Parathyroid adenoma (tissue), 2 donors: ENCODE data around the gene MGAT4B.

ENCODE experiments used
- H2AFZ ChIP-seq: fragments of 300-600 bp; sonication (generic); one replicate; pipeline ENCODE4 v1.7.0; 2017; ENCODE audit warnings: antibody characterized with exemption, mild to moderate bottlenecking
- H3K27ac ChIP-seq: fragments of 300-600 bp; sonication (generic); one replicate; pipeline ENCODE4 v1.7.0; 2017
- H3K27me3 ChIP-seq: fragments of 300-600 bp; sonication (generic); one replicate; pipeline ENCODE4 v1.7.0; 2017; ENCODE audit warnings: low read length; ENCODE audit not compliant: control insufficient read depth, insufficient read depth
- H3K36me3 ChIP-seq: fragments of 300-600 bp; sonication (generic); one replicate; pipeline ENCODE4 v1.7.0; 2017; ENCODE audit warnings: low read length; ENCODE audit not compliant: control insufficient read depth, insufficient read depth
- H3K4me1 ChIP-seq: fragments of 300-600 bp; sonication (generic); one replicate; pipeline ENCODE4 v1.7.0; 2017; ENCODE audit warnings: control low read depth
- H3K4me2 ChIP-seq: fragments of 300-600 bp; sonication (generic); one replicate; pipeline ENCODE4 v1.7.0; 2017; ENCODE audit warnings: low read length
- H3K4me3 ChIP-seq: fragments of 300-600 bp; sonication (generic); one replicate; pipeline ENCODE4 v1.7.0; 2017; ENCODE audit warnings: low read depth, low read length
- H3K79me2 ChIP-seq: fragments of 300-600 bp; sonication (generic); one replicate; pipeline ENCODE4 v1.7.0; 2017; ENCODE audit warnings: control low read depth
- H3K9ac ChIP-seq: fragments of 300-600 bp; sonication (generic); one replicate; pipeline ENCODE4 v1.7.0; 2017; ENCODE audit warnings: mild to moderate bottlenecking
- H3K9me3 ChIP-seq: fragments of 300-600 bp; sonication (generic); one replicate; pipeline ENCODE4 v1.7.0; 2017; ENCODE audit warnings: low read length; ENCODE audit not compliant: control insufficient read depth
- CTCF ChIP-seq: fragments of 300-600 bp; sonication (generic); IDR thresholded peaks from one replicate; pipeline ENCODE4 v1.7.0; 2017; ENCODE audit warnings: antibody characterized with exemption, mild to moderate bottlenecking
- donor health status: primary hyperparathyroidism.

The MGAT4B gene

GRCh38 chr5:179800071-179800695 is 6.5 kb downstream of the MGAT4B start:
- Histone ChIP-seq H3K36me3 (no peaks in the 10 kb centered on the region), H3K4me2 (no peak overlapping the region), H3K4me1 (peaks cover 10% of the 10 kb centered on the region), H3K9ac (no peak overlapping the region), H3K27me3 (no peaks in the 10 kb centered on the region), H3K4me3 (no peak overlapping the region), H2AFZ (no peak overlapping the region), H3K27ac (no peak overlapping the region), H3K79me2 (peaks cover 22% of the 10 kb centered on the region), H3K9me3 (no peaks in the 10 kb centered on the region)
- no peak for TF ChIP-seq CTCF

GRCh38 chr5:179799644-179799973 is 7.1 kb downstream of the MGAT4B start:
- TF ChIP-seq CTCF: no peak
- peaks cover 4% of the 10 kb centered on the region for H3K4me1 ChIP-seq
- no peak overlapping the region for H3K4me3 ChIP-seq
- H3K27me3 ChIP-seq: no peaks in the 10 kb centered on the region
- H3K9me3 ChIP-seq: no peaks in the 10 kb centered on the region
- H3K36me3 ChIP-seq: no peaks in the 10 kb centered on the region
- H2AFZ ChIP-seq: no peak overlapping the region
- H3K9ac ChIP-seq: no peak overlapping the region
- no peak overlapping the region for H3K27ac ChIP-seq
- H3K79me2 ChIP-seq: peaks cover 17% of the 10 kb centered on the region
- H3K4me2 ChIP-seq: no peak overlapping the region

- H3K4me1 ChIP-seq: peaks cover 3% of the 10 kb centered on the region
- no peaks in the 10 kb centered on the region for H3K9me3 ChIP-seq
- H3K79me2 ChIP-seq: peaks cover 11% of the 10 kb centered on the region
- no peaks in the 10 kb centered on the region for H3K27me3 ChIP-seq
- H3K36me3 ChIP-seq: no peaks in the 10 kb centered on the region
- H3K4me3 ChIP-seq: no peak overlapping the region
- no peak overlapping the region for H3K4me2 ChIP-seq
- no peak overlapping the region for H3K9ac ChIP-seq
- TF ChIP-seq CTCF: no peak
- no peak overlapping the region for H3K27ac ChIP-seq
- H2AFZ ChIP-seq: no peak overlapping the region
These were observed 7.7 kb downstream of the MGAT4B start for GRCh38 chr5:179798771-179799643.

GRCh38 chr5:179798144-179798770 is 8.4 kb downstream of the MGAT4B start:
- Histone ChIP-seq H3K27me3 (no peaks in the 10 kb centered on the region), H3K27ac (no peak overlapping the region), H3K36me3 (no peaks in the 10 kb centered on the region), H3K4me2 (no peak overlapping the region), H3K9ac (no peak overlapping the region), H2AFZ (no peak overlapping the region), H3K4me1 (peaks cover 3% of the 10 kb centered on the region), H3K4me3 (no peak overlapping the region), H3K79me2 (peaks cover 10% of the 10 kb centered on the region), H3K9me3 (no peaks in the 10 kb centered on the region)
- no peak for TF ChIP-seq CTCF
